Stimulated activated naive CD8-positive, alpha-beta T cell treated with anti-CD3 and anti-CD28 coated beads, Interleukin-15, Interleukin-2, amounts not matched to agents 100 U/mL and 50 U/mL, for 24 hours (primary cell): ENCODE measurements around the gene GCK.

Experiments
- ATAC-seq: fragments of 150-1000 bp; cut with Tn5 transposase; one replicate; pipeline ENCODE4 v1.10.0; 2021
- DNase-seq: peaks from one replicate; pipeline ENCODE4 v3.0.0; 2021

GCK gene

GRCh38 chr7:44155191-44156185, 33.8 kb downstream of the GCK start:
- ATAC-seq: no peak
- DNase-seq: no peak

GRCh38 chr7:44154703-44155102, 34.5 kb downstream of the GCK start:
- ATAC-seq (no peak), DNase-seq (no peak)

GRCh38 chr7:44153948-44154335, 35.3 kb downstream of the GCK start:
- ATAC-seq: no peak
- no peak for DNase-seq

DNA sequence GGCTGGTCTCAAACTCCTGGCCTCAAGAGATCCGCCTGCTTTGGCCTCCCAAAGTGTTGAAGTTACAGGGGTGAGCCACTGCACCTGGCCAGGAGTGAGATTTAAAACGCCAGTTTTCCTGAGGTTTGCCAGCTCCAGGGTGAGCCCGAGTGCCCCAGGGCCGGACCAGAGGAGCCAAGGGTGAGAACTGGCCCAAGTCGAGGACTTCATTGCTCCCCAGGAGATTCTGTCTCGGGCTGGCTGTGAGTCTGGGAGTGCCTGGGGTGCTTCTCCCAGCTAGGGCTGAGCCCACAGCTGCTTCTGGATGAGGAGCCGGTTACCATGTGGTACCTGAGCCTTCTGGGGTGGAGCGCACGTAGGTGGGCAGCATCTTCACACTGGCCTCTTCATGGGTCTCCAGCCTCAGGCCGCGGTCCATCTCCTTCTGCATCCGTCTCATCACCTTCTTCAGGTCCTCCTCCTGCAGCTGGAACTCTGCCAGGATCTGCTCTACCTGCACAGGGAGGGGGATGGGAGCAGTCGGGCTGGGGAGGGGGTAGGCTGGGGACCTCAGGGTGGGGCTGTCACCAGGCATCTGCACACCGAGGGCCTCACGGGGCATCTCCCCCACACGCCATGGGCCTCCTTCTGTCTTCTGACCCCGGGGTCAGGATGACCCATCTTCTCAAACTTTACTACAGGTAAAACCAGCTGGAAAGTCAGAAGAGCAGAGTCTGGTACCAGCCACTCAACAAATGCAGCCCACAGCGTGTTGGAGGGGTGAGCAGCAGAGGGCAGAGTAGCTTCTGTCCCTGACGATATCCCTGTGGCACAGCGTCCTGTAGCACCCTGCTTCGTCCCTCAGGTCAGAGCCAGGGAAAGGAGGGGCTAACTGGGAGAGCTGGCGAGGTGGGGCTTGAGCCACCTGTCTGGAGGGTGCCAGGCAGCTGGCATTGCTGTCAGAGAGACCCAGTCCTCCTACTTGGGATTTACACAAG, 36.0 kb downstream of the GCK start:
- ATAC-seq: no peak
- no peak for DNase-seq

DNA sequence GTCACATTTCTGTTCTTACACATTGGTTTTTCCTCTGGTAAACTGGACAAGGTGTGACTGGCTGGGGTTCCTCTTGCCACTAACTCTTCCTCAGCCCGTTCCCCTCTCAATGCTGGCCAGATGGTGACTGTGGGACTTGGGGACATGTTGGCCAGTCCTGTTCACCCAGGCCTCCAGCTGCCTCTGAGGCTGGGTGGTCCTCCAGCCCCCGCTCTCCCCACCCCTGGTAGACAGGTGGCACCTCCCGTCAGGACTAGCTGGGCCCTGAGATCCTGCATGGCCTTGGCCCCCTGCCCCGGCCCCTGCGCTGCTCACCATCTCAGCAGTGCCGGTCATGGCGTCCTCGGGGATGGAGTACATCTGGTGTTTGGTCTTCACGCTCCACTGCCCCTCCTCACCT, 37.3 kb downstream of the GCK start:
- DNase-seq (no peak), ATAC-seq (no peak)

- ATAC-seq (no peak), DNase-seq (no peak)
Observed at GRCh38 chr7:44150966-44151941, 38.0 kb downstream of the GCK start.

- ATAC-seq (no peak), DNase-seq (no peak)
Observed at GRCh38 chr7:44150466-44150832, 38.8 kb downstream of the GCK start.

DNA sequence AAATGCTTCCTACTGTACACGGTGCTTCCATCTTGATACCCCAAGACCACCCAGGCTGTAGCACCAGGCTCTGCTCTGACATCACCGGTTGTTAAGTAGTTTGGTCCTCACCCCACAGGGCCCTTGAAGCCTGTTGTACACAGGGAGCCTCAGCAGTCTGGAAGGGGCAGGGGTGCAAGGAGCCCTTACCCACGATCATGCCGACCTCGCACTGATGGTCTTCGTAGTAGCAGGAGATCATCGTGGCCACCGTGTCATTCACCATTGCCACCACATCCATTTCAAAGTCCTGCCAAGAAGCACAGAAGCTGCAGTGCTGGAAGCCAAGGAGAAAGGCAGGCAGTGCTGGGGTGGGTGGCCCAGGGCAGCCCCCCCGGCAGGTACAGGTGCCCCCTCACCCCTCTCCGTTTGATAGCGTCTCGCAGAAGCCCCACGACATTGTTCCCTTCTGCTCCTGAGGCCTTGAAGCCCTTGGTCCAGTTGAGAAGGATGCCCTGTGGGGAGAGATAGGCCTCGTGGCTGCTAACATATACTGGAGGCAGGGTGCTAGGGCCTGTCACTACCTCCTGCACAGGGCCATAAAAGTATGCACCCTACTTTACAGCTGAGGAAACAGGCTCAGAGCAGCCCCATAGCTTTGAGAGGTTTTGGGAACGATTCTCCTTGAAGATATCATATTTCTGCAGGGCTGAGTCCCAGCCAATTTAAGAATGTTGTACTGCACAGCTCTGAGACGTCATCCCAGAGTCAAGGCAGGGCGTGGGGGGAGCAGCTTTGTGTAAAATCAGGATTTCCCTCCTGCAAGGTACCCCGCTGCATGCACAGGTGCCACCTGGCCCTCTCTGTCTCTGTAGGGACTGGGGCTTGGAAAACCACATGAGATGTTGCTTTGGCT, 39.4 kb downstream of the GCK start:
- DNase-seq: no peak
- ATAC-seq: no peak

DNA sequence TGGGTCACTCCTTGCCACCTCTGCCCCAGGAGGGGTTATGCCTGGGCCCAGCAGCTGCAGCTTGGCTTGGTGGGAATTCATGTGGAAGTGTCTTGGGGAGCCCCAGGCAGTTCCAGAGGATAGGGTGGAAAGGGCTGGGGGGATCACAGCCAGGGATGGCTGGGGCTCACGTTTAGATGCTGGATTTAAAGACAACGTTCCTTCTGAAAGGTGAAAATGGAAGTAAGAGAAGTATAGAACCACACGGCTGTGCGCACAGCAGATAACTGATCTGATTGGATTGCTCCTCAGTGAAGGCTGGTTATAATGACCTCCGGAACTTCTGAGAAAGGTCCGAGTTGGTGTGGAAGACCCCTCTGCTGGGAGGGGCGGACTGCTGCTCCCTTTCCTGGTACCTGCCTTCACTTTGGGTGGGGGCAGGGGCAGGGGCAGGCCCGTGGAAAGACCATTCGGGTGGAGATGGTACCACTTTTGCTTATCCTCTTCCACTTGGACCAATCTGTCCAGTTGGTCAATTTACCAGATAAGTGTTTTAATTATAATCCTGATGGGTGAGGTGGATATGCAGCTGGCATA, 40.2 kb downstream of the GCK start:
- DNase-seq (no peak), ATAC-seq (no peak)

GRCh38 chr7:44148166-44148565, 41.1 kb downstream of the GCK start:
- DNase-seq (no peak), ATAC-seq (no peak)

GRCh38 chr7:44147026-44147991, 41.9 kb downstream of the GCK start:
- DNase-seq: no peak
- ATAC-seq: no peak

DNA sequence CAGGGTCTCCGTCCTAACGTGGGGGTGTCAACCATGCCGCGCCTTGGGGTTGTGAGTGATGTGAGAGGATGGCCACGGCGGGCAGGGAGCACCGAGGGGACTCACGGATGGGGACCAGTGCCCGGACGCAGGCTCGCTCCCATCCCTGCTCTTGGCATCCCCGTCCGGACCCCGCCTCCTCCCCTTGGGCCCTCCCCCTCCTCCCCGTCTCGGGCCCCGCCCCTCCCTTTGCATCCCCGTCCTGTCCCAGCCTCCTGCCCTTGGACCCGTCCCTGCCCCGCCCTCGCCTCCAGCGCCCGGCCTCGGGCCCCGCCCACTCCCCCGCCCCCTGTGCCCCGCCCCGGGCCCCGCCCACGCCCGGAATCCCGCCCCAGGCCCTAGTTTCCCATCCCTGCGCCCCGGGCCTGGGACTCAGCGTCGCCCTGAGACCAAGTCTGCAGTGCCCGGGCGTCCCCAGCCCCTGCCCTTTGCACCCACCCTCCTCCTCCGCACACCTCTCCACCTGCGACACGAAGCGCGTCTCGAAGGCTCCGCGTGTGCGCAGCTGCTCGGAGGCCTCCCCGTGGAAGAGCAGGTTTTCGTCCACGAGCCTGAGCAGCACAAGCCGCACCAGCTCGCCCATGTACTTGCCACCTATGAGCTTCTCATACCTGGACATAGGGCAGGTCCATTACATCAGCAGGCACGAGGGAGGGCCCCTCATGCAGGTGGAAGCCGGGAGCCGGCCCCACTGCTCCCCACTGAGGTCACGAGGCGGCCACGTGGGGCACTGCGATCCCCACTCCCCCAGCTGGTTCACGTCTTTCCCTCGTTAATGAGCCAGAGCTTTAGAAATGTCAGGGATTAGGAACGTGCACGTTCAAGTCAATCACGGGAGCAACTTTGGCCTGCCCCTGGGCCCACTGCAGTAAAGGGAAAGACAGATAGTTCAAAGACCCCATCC, 43.0 kb downstream of the GCK start:
- peak; percentile 68 for DNase-seq
- ATAC-seq: peak; percentile 53

- peak; percentile 26 for ATAC-seq
- DNase-seq: peak; percentile 61
Observed at GRCh38 chr7:44145479-44145968, 43.7 kb downstream of the GCK start.

- no peak for DNase-seq
Observed at GRCh38 chr7:44144968-44145478, 44.2 kb downstream of the GCK start.

DNA sequence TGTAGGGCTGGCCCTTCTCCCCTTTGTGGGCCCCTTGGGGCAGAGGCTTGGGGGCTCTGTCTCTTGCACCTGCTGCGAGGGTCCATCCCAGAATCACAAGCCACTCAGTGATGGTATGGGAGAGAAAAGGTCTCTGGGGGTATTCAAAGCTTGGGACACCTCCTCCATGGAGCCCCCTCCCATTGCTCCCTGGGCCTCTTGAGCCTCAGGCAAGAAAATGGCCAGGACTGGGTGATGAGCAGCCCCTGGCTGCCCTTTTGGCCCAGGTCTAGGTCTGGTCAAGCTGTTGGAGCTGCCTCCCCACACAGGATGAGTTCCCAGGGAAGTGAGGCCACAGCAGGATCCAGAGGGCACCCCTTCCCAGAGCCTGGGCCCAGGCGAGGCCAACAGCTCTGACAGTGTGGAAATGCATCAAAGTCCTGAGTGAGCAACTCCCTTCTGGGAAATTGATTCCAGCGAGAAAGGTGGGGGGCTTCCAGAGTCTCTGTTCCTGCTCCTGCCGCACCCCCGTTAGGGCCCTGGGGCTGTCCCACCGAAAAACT, 44.7 kb downstream of the GCK start:
- ATAC-seq (no peak), DNase-seq (no peak)

More at GRCh38 chr7:44144968-44145478, 44.2 kb downstream of the GCK start:
- no peak for ATAC-seq

DNA sequence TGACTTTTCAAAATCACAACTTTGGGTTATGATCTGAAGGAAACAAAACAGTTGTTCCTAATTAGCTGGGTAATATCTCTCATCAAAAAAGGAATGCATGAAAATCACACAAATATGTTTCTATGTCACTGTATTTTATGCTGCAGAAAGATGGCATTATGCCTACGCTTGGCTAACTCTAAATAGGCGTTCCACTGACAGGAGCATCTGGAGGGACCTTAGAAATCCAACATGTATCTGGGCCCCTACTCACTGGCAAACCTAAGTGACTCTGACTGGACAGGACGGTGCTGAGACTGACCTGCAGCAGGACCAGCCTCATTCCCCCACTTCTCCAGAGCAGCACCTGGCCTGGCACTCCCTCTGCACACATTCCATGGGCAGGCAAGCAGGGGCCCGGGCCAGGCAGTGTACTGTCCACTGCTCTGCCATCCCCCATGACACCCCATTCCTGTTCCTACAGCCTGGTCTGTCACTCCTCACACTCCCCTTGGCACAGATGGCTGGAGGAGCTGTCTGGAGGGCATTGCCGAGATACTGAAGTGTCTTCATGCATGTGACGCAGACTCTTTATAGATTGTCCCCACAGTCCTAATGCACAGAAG, 45.5 kb downstream of the GCK start:
- ATAC-seq (no peak), DNase-seq (no peak)

DNA sequence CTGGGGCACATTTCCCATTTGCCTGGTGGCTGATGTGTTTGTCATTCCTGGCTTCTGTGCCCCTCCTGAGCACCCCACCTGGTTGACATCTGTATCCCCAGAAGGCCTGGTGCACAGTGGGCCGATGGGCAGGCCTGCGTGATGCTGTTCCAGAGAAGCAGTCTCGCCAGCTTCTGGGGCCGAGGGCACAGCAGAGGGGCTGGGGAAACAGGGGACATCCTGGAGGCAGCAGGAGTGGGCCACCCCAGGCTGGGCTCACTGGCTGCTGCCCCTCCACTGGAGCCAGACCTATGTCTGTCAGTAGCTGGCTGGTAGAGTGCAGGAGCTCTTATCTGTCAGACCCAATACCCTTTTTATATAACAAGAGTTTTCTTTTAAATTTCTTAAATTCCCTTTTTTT, 47.2 kb downstream of the GCK start:
- no peak for ATAC-seq
- DNase-seq: no peak
